HG02588 (cell line): Measurements from ENCODE around the gene RUFY3.
A peak's percentile ranks its signal among the peaks of the same experiment; 100 is the strongest.
"Not testable (repeated sequence)": the region's sequence is repeated elsewhere in the genome, so short reads cannot be mapped to it uniquely, and the experiment has no call there.

Experiments used
- ATAC-seq: cut with Tn5 transposase; IDR thresholded peaks from one replicate; pipeline ENCODE4 v1.9.1; 2021; ENCODE audit warnings: mild to moderate bottlenecking, moderate library complexity; ENCODE audit not compliant: unreplicated experiment

The RUFY3 gene

GRCh38 chr4:70769396-70769795 is 47.6 kb downstream of the RUFY3 start:
- not testable (repeated sequence) for ATAC-seq

GRCh38 chr4:70772929-70773555 is 51.3 kb downstream of the RUFY3 start:
- no peak for ATAC-seq

GRCh38 chr4:70778888-70779422 is 57.2 kb downstream of the RUFY3 start:
- no peak for ATAC-seq

- no peak for ATAC-seq
These were observed 61.3 kb downstream of the RUFY3 start for GRCh38 chr4:70783096-70783495.

GRCh38 chr4:70787496-70787895 is 65.7 kb downstream of the RUFY3 start:
- no peak for ATAC-seq

- ATAC-seq, result no peak
These were observed 67.0 kb downstream of the RUFY3 start for GRCh38 chr4:70788733-70789132.

- ATAC-seq, result no peak
These were observed 71.9 kb downstream of the RUFY3 start for GRCh38 chr4:70793626-70794025.

- peak; percentile 59 for ATAC-seq
These were observed 79.6 kb downstream of the RUFY3 start for GRCh38 chr4:70801265-70801809.

- ATAC-seq, result no peak
These were observed 81.3 kb downstream of the RUFY3 start for GRCh38 chr4:70802928-70803580.

GRCh38 chr4:70808151-70808550 is 86.4 kb downstream of the RUFY3 start:
- ATAC-seq, result no peak

- no peak for ATAC-seq
These were observed 93.6 kb downstream of the RUFY3 start for GRCh38 chr4:70815370-70815769.

GRCh38 chr4:70816894-70817293 is 95.1 kb downstream of the RUFY3 start:
- ATAC-seq, result no peak

- ATAC-seq, result peak; percentile 64
These were observed 96.5 kb downstream of the RUFY3 start for GRCh38 chr4:70818173-70818855.

- ATAC-seq, result no peak
These were observed 97.2 kb downstream of the RUFY3 start for GRCh38 chr4:70818921-70819320.

- no peak for ATAC-seq
These were observed 107.3 kb downstream of the RUFY3 start for GRCh38 chr4:70829015-70829414.

GRCh38 chr4:70829492-70829891 is 107.7 kb downstream of the RUFY3 start:
- no peak for ATAC-seq

- ATAC-seq, result no peak
These were observed 108.3 kb downstream of the RUFY3 start for GRCh38 chr4:70830054-70830453.

- no peak for ATAC-seq
These were observed 109.5 kb downstream of the RUFY3 start for GRCh38 chr4:70831293-70831692.

- ATAC-seq, result no peak
These were observed 111.9 kb downstream of the RUFY3 start for GRCh38 chr4:70833675-70834074.

- no peak for ATAC-seq
These were observed 114.3 kb downstream of the RUFY3 start for GRCh38 chr4:70836081-70836480.

GRCh38 chr4:70838204-70838603 is 116.4 kb downstream of the RUFY3 start:
- ATAC-seq, result no peak
